ENCODE data around the gene PKM. TPM values are rescaled to one million over a fixed set of nuclear protein-coding genes. Genes with fewer than 3 reads are reported as not detected.

PKM gene
- total RNA-seq, 1 donor from 2014 or later: 2,583 TPM

DNA sequence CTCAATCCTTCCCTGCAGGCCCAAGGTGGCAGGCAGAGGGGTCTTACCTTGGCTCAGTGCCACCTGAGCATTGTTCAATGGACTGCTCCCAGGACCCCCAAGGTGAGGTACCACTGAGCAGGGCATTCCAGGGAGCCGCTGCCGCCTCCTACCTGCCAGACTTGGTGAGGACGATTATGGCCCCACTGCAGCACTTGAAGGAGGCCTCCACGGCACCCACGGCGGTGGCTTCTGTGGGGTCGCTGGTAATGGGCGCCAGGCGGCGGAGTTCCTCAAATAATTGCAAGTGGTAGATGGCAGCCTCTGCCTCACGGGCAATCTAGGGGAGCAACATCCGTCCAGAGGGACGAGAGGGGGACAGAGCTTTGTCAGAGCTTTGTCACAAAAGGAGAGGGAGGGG, 28.7 kb downstream of the PKM start:
- no peak for DNase-seq (ENCODE audit: low read depth)

DNA sequence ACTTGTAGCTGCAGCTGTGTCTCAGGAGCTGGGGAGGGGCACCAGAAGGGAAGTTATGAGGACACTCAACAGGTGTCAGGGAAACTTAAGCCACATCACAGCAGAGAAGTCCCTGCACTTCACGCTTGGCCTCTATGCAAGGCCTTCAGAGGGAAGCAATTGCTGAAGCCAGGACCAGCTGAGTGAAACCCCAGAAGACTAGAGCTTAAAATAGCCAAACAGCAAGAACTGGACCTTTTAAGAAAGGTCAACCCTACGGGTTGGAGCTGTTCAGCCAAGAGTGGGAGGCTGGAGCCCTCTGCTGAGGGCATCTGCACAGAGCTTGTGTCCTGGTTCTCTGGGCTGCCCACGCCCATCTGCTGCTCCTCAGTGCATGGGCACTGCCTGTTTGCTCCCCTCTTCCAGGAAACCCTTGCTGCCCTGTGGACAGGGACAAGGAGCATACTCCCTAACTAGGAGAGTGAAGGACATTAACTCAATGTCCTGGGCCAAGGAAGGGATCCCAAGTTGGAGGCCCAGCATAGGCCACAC, 29.5 kb downstream of the PKM start:
- DNase-seq (ENCODE audit: low read depth): peak; percentile 97

DNA sequence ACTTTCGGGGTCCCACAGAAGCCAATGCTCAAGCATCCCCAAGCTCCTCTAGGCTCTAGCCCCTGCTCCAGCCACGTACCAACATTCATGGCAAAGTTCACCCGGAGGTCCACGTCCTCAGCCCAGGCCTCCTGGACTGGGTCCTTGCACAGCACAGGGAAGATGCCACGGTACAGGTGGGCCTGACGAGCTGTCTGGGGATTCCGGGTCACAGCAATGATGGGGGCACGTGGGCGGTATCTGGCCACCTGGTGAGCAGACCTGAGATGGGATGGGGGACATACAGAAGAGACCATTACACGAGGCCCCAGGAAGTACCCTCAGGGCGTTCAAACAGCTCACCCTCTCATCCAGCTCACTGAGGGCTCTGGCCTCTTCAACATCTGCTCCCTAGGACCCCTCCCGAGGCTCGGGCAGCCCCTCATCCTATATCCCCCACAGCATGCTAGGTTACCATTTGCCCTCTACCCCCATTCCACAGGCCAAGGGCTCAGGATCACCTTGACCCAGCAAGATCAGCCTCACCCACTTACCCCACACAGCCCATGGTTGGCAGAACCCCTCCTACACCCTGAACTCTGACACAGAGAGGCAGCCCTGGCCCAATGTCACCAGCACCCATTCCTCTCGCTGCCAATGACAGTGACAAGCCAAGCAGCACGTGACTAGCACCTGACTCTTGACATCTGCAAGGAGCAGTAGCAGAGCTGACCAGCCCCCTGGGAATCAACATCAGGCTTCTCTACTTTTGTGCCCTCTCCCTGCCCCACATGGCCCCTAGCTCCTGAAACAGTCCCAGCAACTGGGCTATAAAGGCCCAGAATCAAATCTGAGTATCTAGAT, 30.4 kb downstream of the PKM start:
- DNase-seq (ENCODE audit: low read depth): peak; percentile 44

DNA sequence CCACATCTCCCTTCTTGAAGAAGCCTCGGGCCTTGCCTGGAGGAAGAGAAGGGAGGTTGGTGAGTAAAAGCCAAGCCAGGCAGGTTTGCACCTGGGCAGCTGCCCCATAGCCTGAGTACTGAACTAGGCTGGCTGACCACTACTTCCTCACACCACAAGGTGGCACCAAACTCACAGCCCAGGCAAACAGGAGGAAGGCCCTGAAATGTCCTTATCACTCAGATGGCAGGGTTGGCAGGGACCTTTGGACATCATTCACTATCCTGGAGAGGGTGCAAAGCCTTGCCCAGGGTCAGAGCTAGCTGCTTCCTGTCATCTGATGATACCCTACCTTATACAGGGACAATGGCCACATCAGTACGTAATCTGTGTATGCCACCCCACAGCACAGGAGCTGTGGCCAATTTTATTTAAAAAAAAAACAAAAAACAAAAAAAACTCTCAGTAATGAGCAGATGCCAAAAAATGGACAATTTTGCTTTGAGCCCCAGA, 31.2 kb downstream of the PKM start:
- peak; percentile 82 for DNase-seq (ENCODE audit: low read depth)

DNA sequence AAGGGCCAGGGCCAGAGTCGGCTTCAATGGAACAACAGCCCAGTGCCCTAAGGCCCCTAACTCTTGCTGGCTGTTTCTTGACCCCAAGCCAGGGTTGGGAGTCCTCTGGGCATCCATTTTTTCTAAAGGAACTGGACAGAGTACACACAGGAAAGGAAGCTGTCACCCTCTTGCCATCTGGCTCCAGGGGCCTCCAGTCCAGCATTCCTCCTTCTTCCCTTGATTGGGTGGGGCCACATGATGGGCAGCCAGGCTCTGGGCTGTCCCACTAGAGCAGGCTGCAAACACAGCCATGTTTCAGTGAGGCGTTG, 31.8 kb downstream of the PKM start:
- DNase-seq (ENCODE audit: low read depth): no peak

DNA sequence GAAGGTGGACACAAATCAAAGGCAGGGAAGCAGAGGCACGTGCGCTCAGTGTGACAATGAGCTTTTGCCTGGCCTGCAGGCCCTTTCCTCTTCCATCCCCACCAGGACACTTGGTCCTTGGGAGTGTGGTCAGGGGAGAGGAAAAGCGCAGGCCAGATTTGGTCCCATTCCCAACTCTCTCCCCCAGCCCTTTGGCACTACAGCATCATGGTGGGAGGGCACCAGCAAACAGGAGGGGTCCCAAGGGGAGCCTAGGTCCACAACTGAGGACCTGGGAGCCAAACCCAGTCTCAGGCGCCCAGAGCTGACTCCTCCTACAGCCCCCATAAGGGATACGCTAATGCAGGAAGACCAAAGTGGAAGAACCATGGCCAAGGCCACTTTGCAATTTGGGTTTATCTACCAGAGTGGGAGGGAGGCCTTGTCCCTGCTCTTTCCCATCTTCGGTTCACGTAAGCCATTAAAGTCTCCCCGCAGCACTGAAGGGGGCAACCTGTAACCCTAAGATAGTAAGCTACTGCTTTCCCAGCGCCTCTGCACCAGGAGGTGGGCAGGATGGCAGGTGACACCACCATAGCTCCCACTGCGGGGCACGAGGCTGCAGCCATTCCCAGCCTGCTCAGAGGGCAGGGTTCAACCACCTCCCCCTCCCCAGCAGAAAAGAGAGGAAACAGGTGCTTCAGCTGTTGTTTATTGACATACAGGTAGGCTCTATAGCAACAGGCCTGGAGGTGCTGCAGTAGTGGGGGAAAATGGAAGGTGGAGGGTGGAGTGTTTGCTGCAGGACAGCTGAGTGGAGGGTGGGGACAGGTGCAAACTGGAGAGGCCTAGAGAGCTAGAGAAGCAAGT, 32.4 kb downstream of the PKM start:
- DNase-seq (ENCODE audit: low read depth): no peak

DNA sequence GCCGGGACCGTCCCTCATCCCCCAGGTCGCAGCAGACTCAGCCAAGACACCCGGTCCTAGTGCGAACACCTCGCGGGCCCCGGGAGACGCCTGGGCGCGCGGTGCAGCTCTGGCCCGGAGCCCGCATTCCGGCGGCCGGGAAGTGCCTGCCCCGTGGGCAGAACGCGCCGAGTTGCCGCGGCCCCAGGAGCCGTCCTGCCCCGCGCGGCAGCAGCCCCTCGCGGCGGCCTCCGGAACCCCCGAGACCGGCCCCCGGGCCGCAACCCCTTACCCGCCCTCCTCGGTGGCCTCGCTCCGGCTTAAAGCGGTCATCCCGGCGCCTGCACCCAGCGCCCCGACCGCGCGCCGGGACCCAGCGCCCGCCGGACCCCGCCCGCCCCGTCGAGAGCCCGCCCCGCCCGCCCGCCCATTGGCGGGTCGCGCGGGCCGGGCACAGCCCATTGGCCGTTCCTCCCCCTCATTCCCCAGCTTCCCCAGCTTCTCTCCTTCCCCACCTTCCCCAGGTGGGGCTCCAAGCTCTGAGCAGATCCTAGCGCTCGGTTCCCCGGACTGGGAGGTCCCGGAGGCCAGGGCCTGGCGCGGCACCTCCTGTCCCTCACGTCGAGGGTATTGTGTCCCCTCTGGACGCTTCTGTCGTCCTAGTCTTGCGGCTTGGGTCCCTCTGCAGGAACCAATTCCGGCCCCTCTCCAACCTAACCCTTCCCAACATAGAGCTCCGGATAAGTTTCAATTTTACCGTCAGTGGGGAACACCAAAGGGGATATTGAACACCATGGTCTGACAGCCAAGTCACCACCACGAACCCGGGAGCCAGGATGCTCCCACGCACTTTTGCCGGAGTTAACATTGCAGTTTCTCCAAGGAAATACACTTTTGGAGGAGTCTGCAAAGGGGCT, 33.3 kb downstream of the PKM start, which contains the start of gene GRAMD2A:
Gene GRAMD2A (minus strand): TSS at position 328 of the 896 bp plus-strand sequence.
- DNase-seq (ENCODE audit: low read depth): peak; percentile 45

DNA sequence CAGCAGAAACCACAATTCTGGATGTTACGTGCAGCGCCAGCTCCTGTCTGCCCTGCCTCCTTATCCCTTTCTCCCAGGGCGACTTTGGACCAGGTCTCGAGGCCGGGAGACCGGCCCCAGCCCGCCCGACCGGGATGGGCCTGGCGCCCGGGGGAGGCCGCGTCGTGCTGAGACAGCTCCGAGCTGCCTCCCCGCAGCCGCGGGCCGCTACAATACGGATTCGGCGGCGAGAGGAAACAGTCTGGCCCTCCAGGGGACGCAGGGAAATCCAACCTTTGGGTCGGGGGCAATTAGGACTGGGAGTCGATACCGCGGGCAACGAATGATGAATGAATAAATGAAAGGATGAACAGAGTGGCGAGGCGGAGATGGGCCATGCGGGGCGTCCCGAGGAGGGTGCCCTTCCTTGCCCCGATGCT, 33.9 kb downstream of the PKM start:
- DNase-seq (ENCODE audit: low read depth): no peak

DNA sequence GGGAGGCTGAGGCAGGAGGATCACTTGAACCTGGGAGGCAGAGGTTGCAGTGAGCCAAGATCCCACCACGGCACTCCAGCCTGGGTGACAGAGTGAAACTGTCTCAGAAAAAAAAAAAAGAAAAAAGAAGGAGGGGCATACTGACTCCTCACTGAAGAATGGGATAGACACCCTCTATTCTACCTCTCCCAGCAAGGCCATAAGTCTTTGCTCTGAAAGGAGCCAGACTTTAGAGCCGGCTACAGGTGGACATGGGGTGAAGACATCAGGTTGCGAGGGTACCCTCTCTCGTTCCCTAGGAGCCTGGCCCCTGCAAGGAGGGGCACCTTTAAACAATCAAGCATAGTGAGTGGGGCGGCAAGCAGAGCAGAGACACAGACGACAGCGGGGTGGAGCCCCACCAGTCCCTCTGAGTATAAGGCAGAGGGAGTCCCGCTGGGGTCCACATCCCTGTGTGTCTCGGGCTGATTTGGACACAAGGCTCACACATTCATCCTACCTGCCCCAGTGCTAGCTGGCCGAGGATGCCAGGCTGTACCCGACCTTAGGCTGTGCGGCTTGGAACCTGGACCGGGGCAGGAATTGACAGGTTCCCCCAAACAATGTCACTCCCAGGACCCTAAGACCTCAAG, 34.5 kb downstream of the PKM start:
- DNase-seq (ENCODE audit: low read depth): no peak

DNA sequence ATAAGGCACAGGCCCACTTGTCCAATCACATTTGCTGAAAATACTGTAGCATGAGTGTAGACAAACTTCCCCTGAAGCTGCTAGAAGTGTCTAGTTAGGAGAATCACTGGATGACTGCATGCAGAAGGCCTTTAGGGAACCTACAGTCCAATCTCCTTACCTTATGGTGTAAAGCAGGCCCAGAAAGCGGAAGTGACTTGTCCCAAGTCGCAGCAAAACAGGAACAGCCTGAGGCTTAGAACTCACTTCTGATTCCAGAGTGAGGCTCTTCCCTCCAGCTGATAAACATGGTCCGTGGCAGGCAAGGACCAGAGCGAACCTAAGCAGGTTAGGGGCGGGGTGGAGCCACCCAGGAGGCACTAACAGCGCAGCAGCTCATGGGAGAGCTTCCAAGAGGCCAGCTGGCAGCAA, 35.9 kb downstream of the PKM start:
- no peak for DNase-seq (ENCODE audit: low read depth)

DNA sequence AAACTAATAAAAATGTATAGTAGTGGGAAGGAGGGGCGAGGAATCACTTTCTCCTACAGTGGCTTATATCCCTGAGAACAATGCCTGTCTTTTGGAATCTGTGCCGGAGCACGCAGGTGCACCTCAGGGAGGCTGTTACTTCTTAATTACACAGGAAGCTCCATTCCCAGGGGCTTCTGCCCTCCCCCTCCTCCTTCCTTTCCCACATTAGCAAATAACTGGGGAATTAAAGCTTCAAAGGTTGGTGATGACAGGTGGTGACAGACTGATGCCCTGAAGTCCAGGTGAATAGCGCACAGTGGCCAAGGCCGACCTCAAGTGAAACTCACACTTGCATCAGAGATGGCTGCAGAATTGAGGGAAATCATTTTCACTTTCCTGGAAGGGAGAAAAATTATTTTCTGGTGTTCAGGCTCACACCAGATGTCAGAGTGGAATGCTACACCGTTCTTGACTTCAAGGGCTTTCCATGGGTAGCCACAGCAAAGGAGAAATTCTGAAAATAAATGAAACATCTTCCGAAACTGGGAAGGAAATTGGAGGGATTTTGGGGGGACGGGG, 37.1 kb downstream of the PKM start:
- no peak for DNase-seq (ENCODE audit: low read depth)

DNA sequence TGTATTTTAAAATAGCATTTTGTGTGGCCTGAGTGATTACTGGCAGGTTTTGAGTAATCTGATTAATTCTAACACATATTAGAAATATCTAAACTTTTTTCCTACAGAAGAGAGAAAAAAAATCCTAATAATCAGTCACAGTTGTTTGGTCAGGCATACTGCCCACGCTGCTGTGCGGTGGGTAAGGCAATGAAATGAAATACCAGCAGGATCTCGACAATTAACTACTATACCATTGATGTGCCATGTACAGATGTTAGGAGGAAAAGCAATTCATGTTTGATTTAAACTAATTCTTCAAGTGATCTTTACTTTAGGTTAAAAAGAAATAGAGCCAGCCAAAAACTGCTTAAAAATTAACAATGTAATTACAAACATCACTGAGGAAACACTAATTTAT, 38.6 kb downstream of the PKM start:
- no peak for DNase-seq (ENCODE audit: low read depth)

DNA sequence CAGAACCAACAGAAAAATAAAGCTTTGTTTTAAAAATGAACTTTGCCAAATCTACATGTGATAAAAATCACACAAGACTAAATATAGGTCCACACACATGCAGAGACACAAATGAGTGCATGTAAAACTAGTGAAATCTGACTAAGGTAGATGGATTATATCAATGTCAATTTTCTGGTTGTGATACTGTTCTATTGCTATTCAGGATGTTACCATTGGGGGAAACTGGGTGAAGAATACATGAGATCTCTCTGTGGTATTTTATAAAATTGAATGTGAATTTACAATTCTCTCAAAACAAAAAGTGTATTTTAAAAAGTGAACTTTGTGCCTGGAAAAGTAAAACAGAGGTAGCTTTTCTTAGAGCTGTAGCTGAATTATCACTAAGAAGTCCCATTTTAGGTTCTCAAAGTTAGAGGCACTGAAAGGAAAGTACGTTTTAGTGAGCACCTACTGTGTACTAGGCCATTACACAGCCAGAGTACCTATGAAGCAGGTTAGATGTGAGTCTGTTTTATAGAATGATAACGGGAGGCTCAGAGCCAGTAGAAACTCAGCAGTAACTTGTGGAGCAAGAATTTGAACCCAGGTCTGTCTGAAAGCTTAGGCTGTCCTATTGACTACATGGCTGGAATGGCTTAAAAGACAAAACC, 41.6 kb downstream of the PKM start:
- DNase-seq (ENCODE audit: low read depth): no peak

DNA sequence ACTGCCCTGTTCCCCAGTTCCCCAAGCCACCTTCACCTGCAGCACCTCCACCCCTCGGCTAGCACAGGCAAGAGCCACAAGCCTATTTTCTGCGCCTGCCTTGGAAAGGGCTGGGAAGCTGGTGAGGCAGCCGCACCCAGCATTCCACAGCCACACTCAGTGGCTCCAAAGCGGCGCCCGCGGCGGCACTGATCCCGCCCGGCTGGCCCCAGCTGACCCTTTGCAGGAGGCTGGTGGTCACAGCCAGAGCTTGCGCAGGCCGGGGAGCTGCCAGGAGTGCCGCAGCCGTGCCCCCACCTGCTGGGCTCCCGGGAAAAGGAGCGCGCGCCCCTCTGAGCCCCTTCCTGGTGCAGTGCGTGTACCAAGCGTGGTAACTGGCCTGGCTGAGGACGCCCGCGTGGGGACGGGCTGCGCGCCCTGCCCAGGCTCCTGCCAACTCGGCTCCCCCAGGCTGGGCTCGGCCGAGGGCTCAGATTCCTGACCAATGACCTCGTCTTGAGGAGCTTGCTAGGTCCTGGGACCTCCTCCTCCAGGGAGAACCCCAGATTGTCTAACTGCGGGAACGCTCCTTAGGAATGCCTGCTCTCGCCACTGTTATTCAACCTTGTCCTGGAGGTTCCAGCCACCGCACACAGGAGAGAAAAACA, 46.7 kb downstream of the PKM start:
- DNase-seq (ENCODE audit: low read depth): peak; percentile 85

DNA sequence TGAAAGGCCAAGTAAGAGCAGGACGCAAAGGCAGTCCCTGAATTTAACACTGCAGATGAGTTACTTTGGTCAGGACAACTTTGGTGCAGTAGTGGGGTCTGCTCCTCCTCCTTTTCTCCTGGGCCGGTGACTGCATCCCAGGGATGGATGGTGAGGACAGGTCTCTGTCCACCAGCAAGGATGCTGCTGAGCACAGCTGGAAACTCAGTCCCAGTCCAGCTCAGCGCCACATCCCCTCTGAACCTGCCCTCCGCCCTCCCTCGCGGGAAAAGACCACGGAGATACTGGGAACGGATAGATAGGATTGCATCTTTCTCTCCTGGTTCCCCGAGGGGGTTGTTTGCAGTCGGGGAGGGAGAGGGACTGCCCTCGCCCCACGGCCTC, 47.2 kb downstream of the PKM start:
- DNase-seq (ENCODE audit: low read depth): no peak

DNA sequence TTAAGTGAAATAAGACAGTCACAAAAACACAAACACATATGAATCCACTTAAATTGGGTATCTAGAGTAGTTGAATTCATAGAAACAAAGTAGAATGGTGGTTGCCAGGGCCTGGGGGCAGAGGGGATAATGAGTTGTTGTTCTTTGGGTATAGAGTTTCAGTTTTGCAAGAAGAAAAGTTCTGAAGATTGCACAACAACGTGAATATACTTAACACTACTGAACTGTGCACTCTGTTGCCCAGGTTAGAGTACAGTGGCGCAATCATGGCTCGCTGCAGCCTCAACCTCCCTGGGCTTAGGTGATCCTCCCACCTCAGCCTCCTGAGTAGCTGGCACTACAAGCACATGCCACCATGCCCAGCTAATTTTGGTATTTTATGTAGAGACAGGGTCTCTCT, 48.3 kb downstream of the PKM start:
- DNase-seq (ENCODE audit: low read depth): no peak

DNA sequence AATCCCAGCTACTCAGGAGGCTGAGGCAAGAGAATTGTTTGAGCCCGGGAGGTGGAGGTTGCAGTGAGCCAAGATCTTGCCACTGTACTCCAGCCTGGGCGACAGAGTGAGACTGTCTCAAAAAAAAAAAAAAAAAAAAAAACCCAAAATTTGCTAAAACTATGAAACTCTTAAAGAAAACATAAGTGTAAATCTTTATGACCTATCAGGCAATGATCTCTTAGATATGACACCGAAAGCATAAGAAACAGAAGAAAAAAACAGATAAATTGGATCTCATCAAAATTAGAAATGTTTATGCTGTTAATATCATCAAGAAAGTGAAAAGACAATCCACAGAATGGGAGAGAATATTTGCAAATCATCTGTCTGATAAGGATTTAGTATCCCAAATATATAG, 48.7 kb downstream of the PKM start:
- DNase-seq (ENCODE audit: low read depth): no peak

DNA sequence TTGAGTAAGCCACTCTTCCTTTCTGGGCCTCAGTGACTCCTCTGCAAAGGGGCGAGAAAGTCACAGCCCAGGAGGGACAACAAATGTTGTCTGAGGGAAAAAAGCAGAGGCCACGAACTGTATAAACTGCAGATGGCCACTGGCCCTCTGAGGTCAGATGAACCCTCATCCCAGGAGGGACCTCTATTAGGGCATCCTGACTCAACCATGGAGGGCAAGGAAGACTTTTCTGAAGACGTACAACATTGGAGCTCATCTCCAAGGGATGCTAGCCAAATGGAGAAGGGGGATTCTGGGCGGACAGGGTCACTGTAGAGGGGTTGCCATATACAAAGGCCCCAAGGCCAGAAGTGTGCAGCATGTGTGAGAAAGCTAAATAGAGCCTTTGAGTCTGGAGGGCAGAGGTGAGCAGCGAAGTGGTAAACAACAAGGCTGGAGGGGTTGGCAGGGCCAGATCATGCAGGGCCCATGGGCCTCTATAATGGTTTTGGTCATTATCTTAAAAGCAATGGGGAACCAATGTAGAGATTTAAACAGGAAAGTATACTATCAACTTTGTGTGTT, 50.1 kb downstream of the PKM start:
- DNase-seq (ENCODE audit: low read depth): no peak

Measured in myocyte (in vitro differentiated cells).